Right lobe of liver (tissue), 6 donors: ENCODE data around the gene TCP10L. TPM values are rescaled to one million over a fixed set of nuclear protein-coding genes. Genes with fewer than 3 reads are reported as not detected.

ENCODE experiments used
- ATAC-seq, 4 donors: fragments of 200-7000 bp; cut with Tn5 transposase; one replicate each; pipeline ENCODE4 v1.9.1; 2020; ENCODE audit warnings: mild to moderate bottlenecking in 4 of 4, moderate library complexity in 4 of 4
- DNase-seq, 3 donors: peaks; one replicate each; pipeline ENCODE4 v3.0.0-alpha.2; 2020
- H3K27ac ChIP-seq, 3 donors: fragments of 200-600 bp; one replicate each; pipeline ENCODE4 v1.8.0; 2022
- H3K27me3 ChIP-seq, 2 donors: fragments of 200-600 bp; one replicate each; pipeline ENCODE4 v1.8.0; 2022
- H3K36me3 ChIP-seq, 4 donors: fragments of 200-600 bp; sonication (generic) in 1 of 4; one replicate each; pipeline versions ENCODE4 v1.5.1 to v1.8.0; 2017 to 2022; ENCODE audit warnings: control low read depth in 1 of 4
- H3K4me1 ChIP-seq, 4 donors: fragments of 200-600 bp; sonication (generic) in 1 of 4; one replicate each; pipeline versions ENCODE4 v1.5.1 to v1.8.0; 2017 to 2022; ENCODE audit warnings: control low read depth in 1 of 4
- H3K4me3 ChIP-seq, 3 donors: fragments of 200-600 bp; one replicate each; pipeline ENCODE4 v1.8.0; 2022
- H3K9me3 ChIP-seq, 4 donors: fragments of 200-600 bp; sonication (generic) in 1 of 4; one replicate each; pipeline versions ENCODE4 v1.5.1 to v1.8.0; 2017 to 2022; ENCODE audit warnings: control low read depth in 1 of 4
- CTCF ChIP-seq, 4 donors: fragments of 200-600 bp in 3 of 4; fragments of 450-650 bp in 1 of 4; IDR thresholded peaks; one replicate each; pipeline versions ENCODE4 v1.5.1 to v1.8.0; 2016 to 2022; ENCODE audit warnings: antibody characterized with exemption in 4 of 4, mild to moderate bottlenecking in 2 of 4
- POLR2A ChIP-seq: fragments of 450-650 bp; IDR thresholded peaks from one replicate; pipeline ENCODE4 v1.6.1; 2017; ENCODE audit warnings: antibody characterized with exemption, mild to moderate bottlenecking
- WGBS: methylation state at CpG from one replicate; pipeline ENCODE4 v1.1.6; 2018; ENCODE audit warnings: low coverage, low lambda C conversion rate; ENCODE audit not compliant: insufficient coverage; ENCODE audit errors: missing lambda C conversion rate; 5-methylcytosine and 5-hydroxymethylcytosine counted together
- intact Hi-C, 2 donors: fragments of 100-400 bp; cut with DNase I; formaldehyde crosslinking; loops; one replicate each; pipeline versions ENCODE4 v1.11.2 to v1.14.1; 2022
- total RNA-seq, 6 experiments: library from RNA; depleted of rRNA in 2 of 6; stranded (reverse); fragments of >200 nt in 2 of 6; fragmentation: NEBNext Ultra II Directional in 3 of 6; extraction: Animal tissue kit (Norgen Biotek cat#: 25700) in 3 of 6; gene quantifications; one replicate each; pipeline versions ENCODE4 v1.1.0 to v1.2.4, GENCODE V29; 2016 to 2023
- donor health status: DM: no; HTN: yes; CAD: no.
- donor health status: DM: no; HTN: no; CAD: no.
- donor health status: DM: no; HTN: no; CAD: no.
- donor health status: DM: no; HTN: yes; CAD: no.
- donor health status: DM: no; HTN: yes; CAD: no.

Gene TCP10L
- total RNA-seq, 6 experiments from 2014 or later = 1.5 to 7.1 (median 3.8) TPM

- DNase-seq (no peak), ATAC-seq (no peak)
- H3K27ac ChIP-seq = peak overlapping the region; percentile 41 to 85 (median 51)
- H3K4me1 ChIP-seq = peaks cover 0 to 43% (median 9%) of the 10 kb centered on the region in 4 donors
- H3K9me3 ChIP-seq = no peaks in the 10 kb centered on the region
- no peaks in the 10 kb centered on the region for H3K36me3 ChIP-seq
- H3K4me3 ChIP-seq = no peak overlapping the region
- WGBS = 80% methylated on average over 1 of the region's 8 CpGs
- intact Hi-C loops = loop anchor here in 1 of 2 donors (10.0 kb wide), 1 partner anchor 189 kb away; no protein-coding TSS in a partner anchor
- TF ChIP-seq CTCF (IDR thresholded peaks at IDR 0.05) (no peak), POLR2A (no peak)
- no peaks in the 10 kb centered on the region for H3K27me3 ChIP-seq
Observed at GRCh38 chr21:32593690-32594089, 8.4 kb upstream of the TCP10L start.

- Histone ChIP-seq H3K27ac (peak overlapping the region; percentile 41 to 85 (median 51)), H3K27me3 (no peaks in the 10 kb centered on the region), H3K9me3 (no peaks in the 10 kb centered on the region), H3K4me1 (peaks cover 0 to 43% (median 9%) of the 10 kb centered on the region in 4 donors), H3K4me3 (no peak overlapping the region), H3K36me3 (no peaks in the 10 kb centered on the region)
- no peak for TF ChIP-seq POLR2A
- TF ChIP-seq CTCF (IDR thresholded peaks at IDR 0.05) = no peak
- 31% methylated on average over 5 of the region's 10 CpGs for WGBS
- intact Hi-C loops = loop anchor here in 1 of 2 donors (10.0 kb wide), 1 partner anchor 188 kb away; no protein-coding TSS in a partner anchor
- peak; percentile 47 to 82 (median 80) for DNase-seq
- ATAC-seq = peak; percentile 91 to 97 (median 96)
Observed at GRCh38 chr21:32592929-32593502, 7.7 kb upstream of the TCP10L start.

- WGBS = 79% methylated on average over 3 of the region's 4 CpGs
- ATAC-seq = no peak
- intact Hi-C loops = loop anchor here in 1 of 2 donors (10.0 kb wide), 1 partner anchor 185 kb away; no protein-coding TSS in a partner anchor
Observed at GRCh38 chr21:32590130-32590529, 4.8 kb upstream of the TCP10L start.

GRCh38 chr21:32587651-32588050, 2.3 kb upstream of the TCP10L start:
- no peak for TF ChIP-seq POLR2A
- no peak for TF ChIP-seq CTCF (IDR thresholded peaks at IDR 0.05)
- Histone ChIP-seq H3K9me3 (no peaks in the 10 kb centered on the region), H3K36me3 (no peaks in the 10 kb centered on the region), H3K27ac (no peak overlapping the region), H3K27me3 (no peaks in the 10 kb centered on the region), H3K4me1 (peaks cover 0 to 11% (median 2%) of the 10 kb centered on the region in 4 donors), H3K4me3 (no peak overlapping the region)
- intact Hi-C loops = no loop called here
- DNase-seq (no peak), ATAC-seq (no peak)
- WGBS = 97% methylated on average over 5 of the region's 5 CpGs

More at GRCh38 chr21:32590130-32590529, 4.8 kb upstream of the TCP10L start:
- no peak overlapping the region for H3K4me3 ChIP-seq
- peaks cover 0 to 33% (median 9%) of the 10 kb centered on the region in 4 donors for H3K4me1 ChIP-seq
- H3K9me3 ChIP-seq = no peaks in the 10 kb centered on the region
- DNase-seq = no peak
- TF ChIP-seq POLR2A (no peak), CTCF (IDR thresholded peaks at IDR 0.05) (no peak)
- no peak overlapping the region for H3K27ac ChIP-seq
- no peaks in the 10 kb centered on the region for H3K27me3 ChIP-seq
- no peaks in the 10 kb centered on the region for H3K36me3 ChIP-seq
